Calu3 (cell line): ENCODE data around the gene SLC45A3. TPM values are rescaled to one million over a fixed set of nuclear protein-coding genes. Genes with fewer than 3 reads are reported as not detected.

Experiments
- BruUV-seq: library from RNA; stranded (reverse); fragments of 400-500 nt; replicated peaks from 2 replicates; lab custom pipeline; 2021; lab: Mats Ljungman, UMichigan
- CTCF ChIA-PET: fragments of 300-600 bp; sonication (Branson Sonifier 250); formaldehyde crosslinking; loops from one replicate; lab custom pipeline; 2022; ENCODE audit warnings: antibody characterized with exemption; lab: Charles Lee
- DNase-seq: peaks from one replicate; pipeline ENCODE4 v3.0.0; 2022
- H3K27ac Mint-ChIP-seq: one replicate; pipeline ENCODE4 v1.8.0; 2022; ENCODE audit warnings: mixed read lengths; ENCODE audit not compliant: unreplicated experiment
- H3K27me3 Mint-ChIP-seq: one replicate; pipeline ENCODE4 v1.8.0; 2022; ENCODE audit warnings: mixed read lengths; ENCODE audit not compliant: unreplicated experiment
- H3K36me3 Mint-ChIP-seq: one replicate; pipeline ENCODE4 v1.8.0; 2022; ENCODE audit warnings: mild to moderate bottlenecking, moderate library complexity, mixed read lengths; ENCODE audit not compliant: insufficient read depth, unreplicated experiment
- H3K4me1 Mint-ChIP-seq: one replicate; pipeline ENCODE4 v1.8.0; 2022; ENCODE audit warnings: mild to moderate bottlenecking, low read depth, mixed read lengths; ENCODE audit not compliant: unreplicated experiment
- H3K4me3 Mint-ChIP-seq: one replicate; pipeline ENCODE4 v1.8.0; 2022; ENCODE audit warnings: mild to moderate bottlenecking, low read depth, moderate library complexity, mixed read lengths; ENCODE audit not compliant: unreplicated experiment
- H3K9me3 Mint-ChIP-seq: one replicate; pipeline ENCODE4 v1.8.0; 2022; ENCODE audit warnings: low read depth, mixed read lengths; ENCODE audit not compliant: unreplicated experiment
- CTCF ChIP-seq: fragments of 200-600 bp; IDR thresholded peaks from one replicate; pipeline ENCODE4 v1.8.0; 2022; ENCODE audit warnings: antibody characterized with exemption; ENCODE audit not compliant: unreplicated experiment
- intact Hi-C: fragments of 100-400 bp; cut with micrococcal nuclease; formaldehyde crosslinking; loops from one replicate; pipeline ENCODE4 v1.10.0; 2022; ENCODE audit not compliant: unreplicated experiment
- total RNA-seq: library from RNA; stranded (reverse); gene quantifications from 2 replicates; pipeline ENCODE4 v1.2.3, GENCODE V29; 2022

The SLC45A3 gene
- total RNA-seq, 1 experiment from 2014 or later: 27.5 TPM

- CTCF ChIA-PET: interaction anchor here (0.6 to 2.7 kb wide), 2 partner anchors 8 to 11 kb away, joined by 3 to 7 read pairs; no protein-coding TSS in a partner anchor
- DNase-seq: no peak
- no TSS peak for BruUV-seq
- no peaks in the 10 kb centered on the region for H3K9me3 Mint-ChIP-seq
- peaks cover 77% of the 10 kb centered on the region for H3K4me1 Mint-ChIP-seq
- no peak overlapping the region for H3K4me3 Mint-ChIP-seq
- peak overlapping the region; percentile 97 for H3K27ac Mint-ChIP-seq
- H3K36me3 Mint-ChIP-seq: peaks cover 72% of the 10 kb centered on the region
- no peaks in the 10 kb centered on the region for H3K27me3 Mint-ChIP-seq
- no peak for TF ChIP-seq CTCF
- intact Hi-C loops: no loop called here
These were observed 67.8 kb downstream of the SLC45A3 start for GRCh38 chr1:205612556-205612955.

GRCh38 chr1:205612104-205612503 lies 68.2 kb downstream of the SLC45A3 start:
- Mint-ChIP-seq H3K4me1 (peaks cover 77% of the 10 kb centered on the region), H3K4me3 (no peak overlapping the region), H3K9me3 (no peaks in the 10 kb centered on the region), H3K36me3 (peaks cover 75% of the 10 kb centered on the region), H3K27ac (peak overlapping the region; percentile 97), H3K27me3 (no peaks in the 10 kb centered on the region)
- intact Hi-C loops: no loop called here
- TF ChIP-seq CTCF: no peak
- no TSS peak for BruUV-seq
- CTCF ChIA-PET: interaction anchor here (1.6 to 2.7 kb wide), 2 partner anchors 11 to 20 kb away, joined by 4 to 7 read pairs; no protein-coding TSS in a partner anchor
- DNase-seq: no peak

GRCh38 chr1:205610901-205611466 lies 69.3 kb downstream of the SLC45A3 start:
- Mint-ChIP-seq H3K9me3 (no peaks in the 10 kb centered on the region), H3K4me3 (peak overlapping the region; percentile 41), H3K27ac (peak overlapping the region; percentile 97), H3K27me3 (no peaks in the 10 kb centered on the region), H3K36me3 (peaks cover 70% of the 10 kb centered on the region), H3K4me1 (peaks cover 66% of the 10 kb centered on the region)
- CTCF ChIA-PET: interaction anchor here (1.3 to 1.6 kb wide), 2 partner anchors 19 to 21 kb away, joined by 4 to 5 read pairs; no protein-coding TSS in a partner anchor
- TF ChIP-seq CTCF: no peak
- BruUV-seq: no TSS peak
- intact Hi-C loops: no loop called here
- DNase-seq: no peak

- Mint-ChIP-seq H3K9me3 (no peaks in the 10 kb centered on the region), H3K36me3 (peaks cover 67% of the 10 kb centered on the region), H3K27me3 (no peaks in the 10 kb centered on the region), H3K4me3 (no peak overlapping the region), H3K27ac (peak overlapping the region; percentile 97), H3K4me1 (peaks cover 56% of the 10 kb centered on the region)
- no TSS peak for BruUV-seq
- no peak for TF ChIP-seq CTCF
- DNase-seq: no peak
- intact Hi-C loops: no loop called here
- CTCF ChIA-PET: no interaction called here
These were observed 70.3 kb downstream of the SLC45A3 start for GRCh38 chr1:205610036-205610435.

Other genes starting within 250 kb of the SLC45A3 start
- 14.2 TPM in 2 replicates for gene BLACAT1, start 224.5 kb downstream of the SLC45A3 start, total RNA-seq
- gene CDK18, start 175.8 kb downstream of the SLC45A3 start, total RNA-seq: 42.1 and 44.0 TPM in 2 replicates
- gene ELK4, start 48.5 kb downstream of the SLC45A3 start, total RNA-seq: 110 and 122 TPM in 2 replicates
- 242 and 276 TPM in 2 replicates for gene NUCKS1, start 69.7 kb upstream of the SLC45A3 start, total RNA-seq
- 27.1 and 29.5 TPM in 2 replicates for gene RAB29, start 95.0 kb upstream of the SLC45A3 start, total RNA-seq
- 27.8 and 31.9 TPM in 2 replicates for gene SLC41A1, start 132.7 kb upstream of the SLC45A3 start, total RNA-seq
- 0.26 and 0.32 TPM in 2 replicates for gene PM20D1, start 169.6 kb upstream of the SLC45A3 start, total RNA-seq